Left lobe of liver (tissue), 2 donors: ENCODE measurements around the gene SERINC4. TPM values are rescaled to one million over a fixed set of nuclear protein-coding genes. Genes with fewer than 3 reads are reported as not detected.
"Not testable (repeated sequence)": the region's sequence is repeated elsewhere in the genome, so short reads cannot be mapped to it uniquely, and the experiment has no call there.

ENCODE experiments used
- ATAC-seq: fragments of 200-7000 bp; cut with Tn5 transposase; one replicate; pipeline ENCODE4 v1.9.1; 2020; ENCODE audit warnings: mild to moderate bottlenecking, moderate library complexity
- DNase-seq: peaks from one replicate; pipeline ENCODE4 v3.0.0-alpha.2; 2020; ENCODE audit warnings: low spot score
- total RNA-seq: library from RNA; stranded (reverse); gene quantifications from one replicate; pipeline ENCODE4 v1.2.1, GENCODE V29; 2021
- donor health status: DM: no; HTN: no; CAD: no; lungs with moderate emphysema.
- donor health status: DM: no; HTN: yes; CAD: no.

SERINC4 gene
- total RNA-seq, 1 donor from 2014 or later, result 0.18 TPM

DNA sequence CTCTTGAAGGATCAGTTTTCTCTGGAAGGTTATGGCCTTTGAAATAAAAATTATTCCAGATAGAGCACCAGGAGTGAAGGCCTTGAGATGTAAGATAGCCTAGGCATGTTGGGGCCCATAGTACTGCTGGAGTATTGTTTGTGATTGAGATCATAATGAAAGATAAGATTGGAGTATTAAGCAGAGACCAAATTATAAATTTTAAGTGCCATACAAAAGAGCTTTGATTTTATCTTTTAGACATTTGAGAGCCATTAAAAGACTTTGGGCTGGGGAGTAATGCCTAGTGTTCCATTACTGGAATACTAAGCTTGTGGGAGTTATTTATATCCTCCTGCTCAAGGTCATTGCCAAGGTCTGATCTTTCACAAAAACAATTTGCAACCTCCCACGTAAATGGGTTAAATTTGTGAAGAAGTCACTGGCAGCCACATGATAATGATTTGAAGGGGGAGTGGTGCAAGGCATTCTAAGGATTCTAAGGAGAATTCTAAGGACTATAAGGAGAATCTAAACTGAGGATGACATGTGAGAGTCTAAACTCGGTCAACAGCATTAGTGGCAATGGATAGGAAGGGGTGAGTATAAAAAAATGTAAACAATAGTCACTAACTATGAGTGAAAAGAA is 36.1 kb downstream of the SERINC4 start:
- no peak for DNase-seq
- no peak for ATAC-seq

DNA sequence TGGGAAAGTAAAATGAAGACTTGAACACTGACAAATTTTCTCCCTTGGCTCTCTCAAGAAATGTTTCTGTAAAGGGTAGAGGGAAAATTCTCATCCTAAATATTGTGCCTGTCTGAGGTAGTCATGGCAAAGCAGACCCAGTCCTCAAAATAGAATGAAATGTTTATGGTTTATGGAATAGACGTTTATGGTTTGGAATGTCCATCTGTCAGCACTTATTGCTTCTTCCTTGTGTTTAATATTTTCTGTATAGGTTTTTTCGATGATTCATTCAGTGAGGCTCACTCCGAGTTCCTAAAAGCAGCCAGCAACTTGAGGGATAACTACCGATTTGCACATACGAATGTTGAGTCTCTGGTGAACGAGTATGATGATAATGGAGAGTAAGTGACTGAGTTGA is 37.2 kb downstream of the SERINC4 start:
- no peak for DNase-seq
- no peak for ATAC-seq

DNA sequence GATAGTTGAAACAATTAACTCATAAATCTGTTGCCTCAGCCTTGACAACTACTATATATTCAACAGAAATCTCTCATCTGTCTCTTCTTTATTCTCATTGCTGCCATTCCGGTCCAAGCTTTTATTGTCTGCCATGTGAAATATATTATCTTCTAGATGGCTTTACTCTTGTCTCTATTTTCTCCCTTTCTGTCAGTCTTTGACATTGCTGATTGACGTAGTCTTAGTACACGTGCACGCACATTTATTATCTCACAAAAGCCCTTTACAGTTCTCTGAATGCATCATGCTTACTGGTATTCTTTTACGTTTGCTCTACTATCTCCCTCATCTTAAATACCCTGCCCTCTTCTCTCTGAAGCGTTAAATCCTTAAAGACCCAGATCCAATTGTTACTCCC is 48.1 kb downstream of the SERINC4 start:
- DNase-seq (no peak), ATAC-seq (no peak)

DNA sequence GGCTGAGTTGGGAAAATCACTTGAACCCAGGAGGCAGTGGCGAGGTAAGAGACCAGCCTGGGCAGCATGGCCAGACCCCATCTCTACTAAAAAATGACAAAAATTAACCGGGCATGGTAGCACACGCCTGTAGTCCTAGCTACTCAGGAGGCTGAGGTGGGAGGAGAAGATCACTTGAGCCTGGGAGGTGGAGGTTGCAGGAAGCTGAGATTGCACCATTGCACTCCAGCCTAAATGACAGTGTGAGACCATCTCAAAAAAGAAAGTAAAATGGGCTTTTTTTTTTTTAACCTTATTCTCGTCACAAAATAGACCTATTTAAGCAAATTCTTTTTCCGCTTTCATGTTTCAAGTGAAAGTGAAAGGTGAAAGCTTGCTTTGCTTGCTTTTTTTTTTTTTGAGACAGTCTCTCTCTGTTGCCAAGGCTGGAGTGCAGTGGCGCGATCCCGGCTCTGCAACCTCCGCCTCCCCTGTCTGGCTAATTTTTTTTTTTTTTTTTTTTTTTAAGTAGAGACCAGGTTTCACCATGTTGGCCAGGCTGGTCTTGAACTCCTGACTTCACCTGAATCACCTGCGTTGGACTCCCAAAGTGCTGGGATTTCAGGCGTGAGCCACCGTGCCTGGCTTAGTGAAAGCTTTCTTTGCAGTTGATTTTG is 50.2 kb downstream of the SERINC4 start:
- DNase-seq (no peak), ATAC-seq (peak; percentile 21)

DNA sequence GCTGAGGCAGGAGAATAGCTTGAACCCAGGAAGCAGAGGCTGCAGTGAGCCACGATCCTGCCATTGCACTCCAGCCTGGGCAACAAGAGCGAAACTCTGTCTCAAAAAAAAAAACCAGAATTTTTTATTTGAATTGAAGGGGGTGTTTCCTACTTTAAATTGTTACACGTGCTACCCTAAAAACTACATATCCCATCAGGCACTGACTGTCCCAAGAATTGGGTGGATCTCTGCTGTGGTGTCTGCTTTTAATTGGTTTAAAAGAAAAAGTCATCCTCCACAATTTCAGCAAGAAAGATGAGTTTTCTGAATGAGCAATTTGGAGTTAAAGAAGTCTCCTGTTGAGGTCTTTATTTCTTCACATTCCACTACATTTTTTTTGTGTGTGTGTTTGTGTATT is 51.6 kb downstream of the SERINC4 start:
- no peak for DNase-seq

DNA sequence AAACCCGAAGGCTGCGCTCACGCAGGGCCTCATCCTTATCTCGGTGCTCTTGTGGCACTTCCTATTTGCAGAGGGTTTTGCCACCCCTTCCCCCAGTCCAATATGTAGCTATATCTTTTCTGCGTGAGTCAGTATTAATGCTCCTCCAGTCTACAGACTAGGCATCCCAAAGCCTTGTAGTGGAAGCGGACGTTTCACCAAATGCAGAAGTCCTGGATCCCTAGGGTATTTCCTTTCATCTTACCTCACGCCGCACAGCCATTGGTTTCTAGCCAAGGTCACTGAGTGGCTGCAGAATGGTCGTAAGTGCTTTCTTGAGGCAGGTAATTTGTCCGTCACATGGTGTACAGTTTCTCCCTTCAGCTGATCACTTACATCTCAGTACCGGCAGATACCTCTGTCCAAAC is 53.1 kb downstream of the SERINC4 start:
- DNase-seq, result not testable (repeated sequence)
- ATAC-seq, result peak; percentile 39

More for the DNA sequence above, 51.6 kb downstream of the SERINC4 start:
- no peak for ATAC-seq

DNA sequence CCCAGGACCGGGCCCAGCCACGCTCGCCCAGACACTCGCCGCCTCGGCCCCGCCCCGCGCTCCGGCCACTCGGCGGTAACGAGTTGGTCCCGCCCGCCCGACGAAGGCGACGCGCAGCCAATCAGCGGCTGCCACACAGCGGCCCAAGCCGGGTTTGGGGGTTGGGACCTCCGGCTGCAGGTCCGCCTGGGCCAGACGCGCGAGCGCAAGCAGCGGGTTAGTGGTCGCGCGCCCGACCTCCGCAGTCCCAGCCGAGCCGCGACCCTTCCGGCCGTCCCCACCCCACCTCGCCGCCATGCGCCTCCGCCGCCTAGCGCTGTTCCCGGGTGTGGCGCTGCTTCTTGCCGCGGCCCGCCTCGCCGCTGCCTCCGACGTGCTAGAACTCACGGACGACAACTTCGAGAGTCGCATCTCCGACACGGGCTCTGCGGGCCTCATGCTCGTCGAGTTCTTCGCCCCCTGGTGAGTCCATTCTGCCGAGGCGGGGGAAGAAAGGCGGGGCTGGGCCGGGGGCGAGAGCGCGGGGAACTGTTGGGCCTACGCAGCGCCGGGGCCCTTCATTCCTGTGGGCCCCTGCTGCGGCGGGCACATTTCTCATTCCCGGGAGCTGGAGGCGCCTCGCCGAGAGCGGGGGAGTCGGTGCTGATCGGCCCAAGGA is 53.6 kb downstream of the SERINC4 start, which contains the start of gene PDIA3:
TSS of gene PDIA3 (plus strand) at position 194 of the 658 bp plus-strand sequence. CDS start at position 296, 102 bp downstream.
- DNase-seq (peak; percentile 97), ATAC-seq (peak; percentile 96)

Other genes starting within 250 kb of the SERINC4 start
- 20.6 TPM for gene PPIP5K1, start 210.0 kb downstream of the SERINC4 start, total RNA-seq
- 0.55 TPM for gene CKMT1B, start 206.2 kb downstream of the SERINC4 start, total RNA-seq
- 0.53 TPM for gene STRC, start 181.4 kb downstream of the SERINC4 start, total RNA-seq
- gene CATSPER2, start 151.4 kb downstream of the SERINC4 start, total RNA-seq, result 1.8 TPM
- gene CKMT1A, start 106.4 kb downstream of the SERINC4 start, total RNA-seq, result not detected
- gene PDIA3, start 53.8 kb downstream of the SERINC4 start, total RNA-seq, result 425 TPM
- gene ELL3, start 23.3 kb downstream of the SERINC4 start, total RNA-seq, result 2.4 TPM
- gene SERF2, start 7.9 kb downstream of the SERINC4 start, total RNA-seq, result 515 TPM
- 8.6 TPM for gene HYPK, start 379 bp upstream of the SERINC4 start, total RNA-seq
- gene MFAP1, start 24.5 kb upstream of the SERINC4 start, total RNA-seq, result 7.0 TPM
- gene WDR76, start 26.8 kb upstream of the SERINC4 start, total RNA-seq, result 0.86 TPM